CD1c-positive myeloid dendritic cell (primary cell): ENCODE data around the gene ZNF174.

Experiments used
- DNase-seq: peaks from one replicate; pipeline ENCODE4 v3.0.0-alpha.2; 2016; ENCODE audit errors: extremely low spot score

The ZNF174 gene

GRCh38 chr16:3443108-3444031 is 42.4 kb downstream of the ZNF174 start, which contains the start of the genes NAA60 and ZNF597:
TSS of gene NAA60 (plus strand) at chr16:3443680. CDS start at chr16:3476228, 32,548 bp downstream.
TSS of gene ZNF597 (minus strand) at chr16:3443504. CDS start at chr16:3443153, 351 bp downstream.
- DNase-seq, result peak; percentile 93

- peak; percentile 80 for DNase-seq
These were observed 43.0 kb downstream of the ZNF174 start for GRCh38 chr16:3444032-3444388.

DNA sequence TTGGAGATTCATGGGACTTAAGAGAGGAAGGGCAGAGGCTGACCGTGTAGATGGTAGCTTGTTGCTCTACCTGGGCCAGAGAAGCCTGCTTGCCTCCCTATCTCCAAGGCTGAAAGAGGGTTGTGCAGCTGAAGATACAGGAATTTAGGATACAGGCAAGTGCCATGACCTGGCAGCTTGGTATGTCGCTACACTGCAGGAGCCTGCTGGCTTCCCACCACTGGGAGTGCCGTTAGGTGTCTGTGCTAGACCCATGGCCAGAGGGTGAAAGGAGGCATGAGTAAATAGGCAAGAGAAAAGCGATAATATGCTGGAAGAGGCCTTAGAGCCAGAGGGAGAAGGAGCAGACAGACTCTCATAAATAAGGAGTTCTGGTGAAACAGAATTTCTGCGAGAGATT is 53.1 kb downstream of the ZNF174 start:
- DNase-seq, result no peak

GRCh38 chr16:3454631-3455147 is 53.7 kb downstream of the ZNF174 start:
- DNase-seq, result no peak

DNA sequence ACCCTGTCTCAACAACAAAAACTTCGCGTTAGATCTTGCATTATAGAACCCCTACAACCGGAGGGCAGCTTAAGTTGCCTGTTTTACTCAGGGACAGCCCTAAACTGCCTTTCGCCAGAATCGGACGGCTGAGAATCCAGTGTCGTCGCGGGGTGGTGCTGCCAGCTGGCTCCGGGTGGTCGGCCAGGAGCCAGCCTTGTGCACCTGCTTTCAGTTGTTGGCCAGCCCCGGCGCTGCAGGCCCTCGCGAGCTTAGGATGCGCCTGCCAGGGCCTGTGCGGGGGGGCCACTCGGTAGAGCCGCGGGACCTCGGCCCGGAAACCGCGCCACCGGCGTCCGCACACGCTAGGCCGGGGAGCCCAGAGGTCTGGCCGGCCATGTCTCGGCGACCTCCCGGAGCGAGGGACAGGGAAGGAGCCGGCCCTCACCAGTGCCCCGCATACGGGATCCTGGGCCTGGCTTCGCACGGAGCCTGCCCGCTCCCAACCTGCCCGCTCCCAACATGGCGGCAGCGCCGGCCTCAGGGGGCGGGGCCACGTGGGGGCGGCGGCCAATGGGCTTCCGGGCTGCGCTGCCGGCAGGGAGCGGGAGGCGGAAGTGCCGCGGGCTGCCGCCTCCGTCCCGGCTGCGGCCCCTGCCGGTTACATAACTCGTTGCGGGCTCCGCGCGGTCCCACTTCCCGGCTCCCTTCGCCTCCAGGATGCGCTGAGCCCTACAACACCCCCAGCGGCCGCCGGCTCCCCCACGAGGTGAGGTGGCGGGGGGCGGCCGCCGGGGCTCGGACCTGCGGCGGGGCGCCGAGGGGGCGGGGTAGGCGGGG is 56.6 kb downstream of the ZNF174 start:
- DNase-seq, result peak; percentile 97

DNA sequence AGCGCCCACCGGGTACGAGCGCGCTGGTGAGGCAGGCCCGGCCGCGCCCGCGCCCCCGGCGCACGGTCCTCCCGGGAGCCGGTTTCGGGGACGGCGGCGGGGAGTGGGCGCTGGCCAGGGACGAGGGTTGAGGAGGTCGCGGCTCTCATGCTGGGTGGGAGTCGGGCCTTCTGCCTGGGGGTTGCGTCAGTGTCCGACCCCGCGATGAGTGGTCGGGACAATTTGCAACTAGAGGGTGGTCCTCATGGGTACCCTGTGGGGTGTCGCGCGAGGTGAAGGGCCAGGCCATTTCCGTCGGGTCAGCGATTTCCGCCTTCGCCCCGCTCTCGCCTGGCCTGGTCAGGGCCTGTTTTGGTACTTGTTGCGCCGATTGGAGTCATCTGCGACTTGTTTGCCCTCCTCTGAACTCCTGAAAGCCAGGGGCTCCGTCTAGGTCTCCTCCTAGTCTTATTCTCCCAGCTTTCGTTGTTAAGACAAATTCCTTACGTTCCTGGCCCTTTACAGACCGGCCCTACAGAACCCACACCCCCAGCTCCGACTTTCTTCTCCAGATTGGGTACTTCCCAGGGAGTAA is 57.4 kb downstream of the ZNF174 start:
- peak; percentile 15 for DNase-seq

DNA sequence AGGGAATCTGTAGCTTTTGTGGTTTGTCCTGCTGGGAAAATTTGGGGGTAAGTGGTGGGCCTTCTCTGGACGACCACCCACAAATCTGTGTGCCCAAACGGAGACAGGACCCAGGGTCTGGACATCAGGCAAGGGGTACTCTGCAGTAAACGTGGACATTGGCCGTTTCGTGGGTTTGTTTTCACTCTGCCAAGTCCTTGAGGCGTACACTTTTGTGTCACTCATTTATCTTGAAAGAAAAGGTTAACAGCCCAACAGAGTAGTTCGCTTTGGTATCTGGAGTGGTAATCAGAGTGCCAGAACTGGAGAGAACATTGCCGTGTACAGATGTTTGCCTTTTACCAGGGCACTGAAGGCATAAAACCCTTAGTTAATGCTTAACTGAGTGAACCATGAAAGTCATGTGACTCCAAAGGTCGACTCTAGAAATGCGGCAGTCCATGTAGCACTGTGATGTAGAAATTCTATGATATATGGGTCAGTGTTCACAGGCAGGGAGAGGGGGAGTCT is 57.9 kb downstream of the ZNF174 start:
- DNase-seq, result no peak
